Erythroblast (primary cell): Measurements from ENCODE around the gene ACTG1.

Source experiments
- GATA1 ChIP-seq: IDR thresholded peaks from 2 replicates; pipeline ENCODE4 v1.6.1; 2011; ENCODE audit warnings: low read depth, mild to moderate bottlenecking, control low read depth, low read length, moderate library complexity
- POLR2A ChIP-seq: IDR thresholded peaks from 2 replicates; pipeline ENCODE4 v1.6.1; 2011; ENCODE audit warnings: mild to moderate bottlenecking, low read length

GRCh38 chr17:81523402-81524038 is 10.9 kb upstream of the ACTG1 start:
- TF ChIP-seq POLR2A: no peak
- TF ChIP-seq GATA1: no peak
